RCC 7860 (cell line): ENCODE measurements around the gene RBM19.
A peak's percentile ranks its signal among the peaks of the same experiment; 100 is the strongest.
"Not testable (repeated sequence)": the region's sequence is repeated elsewhere in the genome, so short reads cannot be mapped to it uniquely, and the experiment has no call there.

Experiments
- DNase-seq: peaks from one replicate; pipeline ENCODE4 v3.0.0-alpha.2; 2015; ENCODE audit warnings: low spot score
- FAIRE-seq: peaks from 2 replicates; lab custom pipeline; 2012; peaks lifted over from hg19 to GRCh38; lab: Jason Lieb, UNC

Gene RBM19

DNA sequence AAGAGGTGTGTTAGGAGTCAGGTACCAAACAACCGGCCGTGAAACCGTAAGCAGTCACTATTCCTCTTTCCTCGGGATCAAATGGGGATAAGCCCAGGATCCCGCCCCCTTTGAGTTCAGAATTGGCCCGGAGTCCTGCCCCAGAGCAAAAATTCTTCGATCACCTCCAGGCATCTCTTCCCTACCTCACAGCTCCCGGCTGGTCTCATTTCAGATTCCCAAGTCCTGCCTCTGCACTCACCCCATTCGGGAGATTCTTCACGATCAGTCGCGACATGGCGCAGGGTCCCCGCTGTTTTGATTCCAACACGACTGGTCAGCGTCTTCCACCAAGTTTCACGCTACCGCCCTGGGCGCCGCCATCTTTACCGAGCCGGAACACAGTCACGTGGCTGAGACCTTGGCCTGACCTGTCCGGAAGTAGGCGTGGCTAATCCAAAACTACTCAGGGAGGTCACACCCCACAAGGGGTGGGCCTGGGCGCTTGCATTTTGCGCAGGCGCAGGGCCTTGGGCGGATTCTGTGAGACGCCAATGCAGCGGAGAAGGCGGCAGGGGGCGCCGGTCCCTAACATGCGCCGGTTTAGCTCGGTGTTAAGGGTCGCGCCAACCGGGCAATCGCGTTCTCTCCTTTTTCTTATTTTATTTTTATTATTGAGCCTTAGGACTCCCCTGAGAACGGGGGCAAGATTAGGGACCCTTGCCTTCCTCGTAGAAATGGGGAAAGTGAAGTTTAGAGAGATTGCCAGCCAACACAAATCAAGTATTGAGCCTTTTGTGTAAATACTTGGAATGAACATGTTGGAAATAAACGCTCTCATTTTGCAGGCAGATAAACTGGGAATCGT is at the start of gene RBM19:
TSS of gene RBM19 (minus strand) at position 375 of the 847 bp plus-strand sequence. CDS start at position 277, 98 bp downstream.
- FAIRE-seq (peak; percentile 82), DNase-seq (peak; percentile 88)

DNA sequence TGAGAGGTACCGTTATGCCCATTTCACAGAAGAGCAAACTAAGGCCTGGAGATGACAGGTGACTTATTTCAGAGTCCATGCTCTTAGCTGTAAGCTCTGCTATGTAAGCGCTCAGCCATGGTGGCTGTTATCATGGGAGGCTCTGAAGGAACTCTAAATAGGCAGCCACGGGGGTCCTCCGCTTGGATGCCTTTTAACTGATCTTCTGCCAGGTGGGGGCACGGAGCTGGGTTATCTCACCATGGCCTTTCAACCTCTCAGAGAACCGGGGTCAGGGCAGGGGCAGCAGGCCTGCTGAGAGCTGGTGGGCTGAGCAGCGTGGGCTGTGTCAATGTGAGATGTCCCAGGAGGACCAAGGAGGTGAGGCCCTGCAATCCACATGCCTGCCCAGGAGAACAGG is 49.7 kb upstream of the RBM19 start:
- FAIRE-seq (no peak), DNase-seq (no peak)

GRCh38 chr12:114013575-114014345 is 47.6 kb upstream of the RBM19 start:
- DNase-seq (no peak), FAIRE-seq (no peak)

- no peak for DNase-seq
- no peak for FAIRE-seq
Measured at GRCh38 chr12:114012744-114013431, 46.8 kb upstream of the RBM19 start.

- DNase-seq = no peak
- no peak for FAIRE-seq
Measured at GRCh38 chr12:114011711-114012110, 45.6 kb upstream of the RBM19 start.

- FAIRE-seq = no peak
Measured at GRCh38 chr12:114006482-114007425, 40.6 kb upstream of the RBM19 start.

DNA sequence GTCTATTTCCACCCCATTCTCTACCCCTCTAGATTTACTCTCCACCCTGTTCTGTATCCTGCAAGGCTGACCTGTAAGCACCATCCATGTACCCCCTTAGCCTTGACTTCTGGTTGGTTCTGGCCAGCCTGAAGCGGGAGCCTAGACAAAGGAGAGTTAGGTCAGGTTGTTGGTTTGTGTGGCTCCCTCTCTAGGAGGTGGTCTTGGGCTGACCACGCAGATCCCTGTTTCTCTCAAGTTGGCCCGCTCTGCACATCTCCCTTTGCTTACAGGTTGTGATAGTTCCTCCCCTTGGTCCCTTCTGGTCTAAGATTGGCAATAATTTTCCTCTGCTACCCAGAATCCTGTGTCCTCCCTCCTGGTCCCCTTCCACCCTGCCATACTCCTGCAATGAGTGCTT is 38.3 kb upstream of the RBM19 start:
- DNase-seq = no peak
- no peak for FAIRE-seq

More at GRCh38 chr12:114006482-114007425, 40.6 kb upstream of the RBM19 start:
- DNase-seq = no peak

- no peak for DNase-seq
- no peak for FAIRE-seq
Measured at GRCh38 chr12:114003286-114003685, 37.2 kb upstream of the RBM19 start.

GRCh38 chr12:114001511-114002340 is 35.6 kb upstream of the RBM19 start:
- FAIRE-seq (no peak), DNase-seq (no peak)

DNA sequence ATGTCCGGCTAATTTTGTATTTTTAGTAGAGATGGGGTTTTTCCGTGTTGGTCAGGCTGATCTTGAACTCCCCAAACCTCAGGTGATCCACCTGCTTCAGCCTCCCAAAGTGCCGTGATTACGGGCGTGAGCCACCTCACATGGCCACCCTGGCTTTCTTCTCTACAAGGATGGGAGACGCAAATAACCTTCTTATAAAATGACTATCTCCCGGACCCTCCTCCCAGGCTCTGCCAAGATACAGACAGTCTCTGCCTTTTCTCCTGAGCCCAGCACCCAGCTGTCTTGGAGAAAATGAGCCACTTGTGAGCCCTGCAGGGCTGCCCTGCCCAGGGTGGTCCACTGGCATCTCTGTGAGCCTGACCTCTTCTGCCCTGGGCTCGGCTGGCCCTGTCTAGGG is 34.7 kb upstream of the RBM19 start:
- DNase-seq (no peak), FAIRE-seq (no peak)

DNA sequence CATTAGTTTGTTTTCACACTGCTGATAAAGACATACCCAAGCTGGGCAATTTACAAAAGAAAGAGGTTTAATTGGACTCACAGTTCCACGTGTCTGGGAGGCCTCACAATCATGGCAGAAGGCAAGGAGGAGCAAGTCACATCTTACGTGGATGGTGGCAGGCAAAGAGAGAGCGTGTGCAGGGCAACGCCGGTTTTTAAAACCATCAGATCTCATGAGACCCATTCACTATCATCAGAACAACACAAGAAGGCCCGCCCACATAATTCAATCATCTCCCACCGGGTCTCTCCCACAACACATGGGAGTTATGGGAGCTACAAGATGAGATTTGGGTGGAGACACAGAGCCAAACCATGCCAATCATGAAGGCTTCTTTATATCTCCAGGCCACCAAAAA is 34.1 kb upstream of the RBM19 start:
- not testable (repeated sequence) for FAIRE-seq, DNase-seq

DNA sequence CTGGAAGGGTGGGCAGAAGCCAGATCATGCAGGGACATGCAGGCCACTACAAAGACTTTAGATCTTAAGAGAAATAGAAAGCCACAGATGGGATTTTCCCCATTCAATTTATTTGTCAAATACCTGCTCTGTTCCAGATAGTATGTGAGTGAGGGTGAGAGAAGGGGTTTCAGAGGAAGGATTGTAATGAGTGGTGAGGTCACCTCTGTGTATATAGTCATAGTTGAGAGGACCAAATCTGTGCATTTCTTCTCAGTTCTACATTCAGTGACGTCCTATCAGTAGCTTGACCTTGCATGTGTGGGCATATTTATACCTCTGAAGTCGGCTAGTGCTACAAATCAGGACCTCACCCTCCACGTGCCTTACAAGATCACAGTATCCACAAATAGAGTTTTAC is 31.2 kb upstream of the RBM19 start:
- FAIRE-seq = no peak
- DNase-seq = no peak

DNA sequence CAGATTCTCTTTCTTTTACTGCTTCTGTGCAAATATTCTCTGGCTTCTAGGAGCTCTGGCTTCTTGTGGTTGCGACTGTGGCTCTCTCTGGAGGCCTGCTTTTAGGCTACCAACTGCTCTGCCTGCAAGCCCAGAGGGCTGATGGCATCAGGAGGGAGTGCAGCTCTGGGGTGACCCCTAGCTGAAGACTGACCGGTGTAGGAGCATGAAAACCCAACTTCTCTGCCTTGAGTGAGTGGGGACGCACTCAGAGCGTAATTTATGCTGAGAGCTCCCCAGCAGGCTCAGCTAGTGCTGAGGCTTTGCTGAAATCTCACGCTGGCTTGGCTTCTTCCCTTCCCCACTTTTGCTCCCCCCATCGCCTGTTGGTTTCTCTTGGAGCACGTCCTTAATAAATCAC is 29.9 kb upstream of the RBM19 start:
- FAIRE-seq = no peak
- DNase-seq = no peak

DNA sequence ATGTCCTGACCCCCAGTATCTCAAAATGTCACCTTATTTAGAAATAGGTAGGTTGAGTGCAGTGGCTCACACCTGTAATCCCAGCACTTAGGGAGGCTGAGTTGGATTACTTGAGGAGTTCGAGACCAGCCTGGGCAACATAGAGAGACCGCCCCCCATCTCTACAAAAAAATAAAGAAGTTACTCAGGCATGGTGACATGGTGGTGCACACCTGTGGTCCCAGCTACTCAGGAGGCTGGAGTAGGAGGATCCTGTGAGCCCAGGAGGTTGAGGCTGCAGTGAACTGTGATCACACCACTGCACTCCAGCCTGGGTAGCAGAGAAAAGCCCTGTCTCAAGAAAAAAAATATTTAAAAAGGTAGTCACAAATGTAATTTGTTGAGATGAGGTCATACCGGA is 27.9 kb upstream of the RBM19 start:
- no peak for FAIRE-seq
- no peak for DNase-seq

GRCh38 chr12:113992751-113993150 is 26.6 kb upstream of the RBM19 start:
- FAIRE-seq, DNase-seq: not testable (repeated sequence)

DNA sequence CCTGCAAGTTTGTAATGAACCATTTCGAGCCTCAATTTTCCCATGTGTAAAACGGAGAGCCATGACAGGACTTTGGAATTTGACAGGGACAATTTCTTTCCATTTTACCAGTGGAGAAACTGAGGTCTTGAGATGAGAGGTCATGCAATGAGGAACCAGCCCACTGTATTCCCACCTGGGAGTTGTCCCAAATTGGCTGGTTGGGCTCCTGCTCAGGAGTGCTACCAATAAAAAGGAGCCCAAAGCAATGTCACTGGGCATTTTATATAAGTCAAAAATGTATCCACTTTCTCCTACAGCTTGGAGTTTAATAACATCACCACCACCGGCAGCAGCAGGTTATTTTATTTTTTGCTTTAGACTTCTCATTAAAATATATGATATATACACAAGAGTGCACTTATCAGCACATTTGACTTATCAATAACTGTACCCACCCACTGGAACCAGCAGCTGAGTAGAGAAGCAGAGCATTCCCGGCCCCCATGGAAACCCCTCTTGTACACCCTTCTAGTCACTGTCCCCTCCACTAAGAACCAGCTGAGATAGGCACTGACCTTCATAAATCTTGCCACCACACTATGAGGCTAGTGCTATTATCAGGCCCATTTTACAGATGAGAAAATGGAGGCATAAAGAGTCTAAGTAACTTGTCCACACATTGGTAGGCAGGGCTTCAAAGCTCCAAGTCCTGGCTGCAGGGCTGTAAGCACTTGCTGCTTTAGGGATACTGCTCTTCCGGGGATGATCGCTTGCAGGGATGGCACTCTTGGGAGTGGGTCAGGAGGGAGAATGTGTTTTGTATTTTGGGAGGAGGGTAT is 25.3 kb upstream of the RBM19 start:
- DNase-seq = no peak
- no peak for FAIRE-seq

GRCh38 chr12:113990250-113991223 is 24.4 kb upstream of the RBM19 start:
- no peak for FAIRE-seq
- DNase-seq = no peak
